DMS53 treated with DMSO at 0.1 percent for 48 hours (cell line): Measurements from ENCODE around the gene MEGF8.
A peak's percentile ranks its signal among the peaks of the same experiment; 100 is the strongest.

Experiments used
- DNase-seq: peaks from one replicate; lab custom pipeline; 2025; ENCODE audit not compliant: unreplicated experiment; lab: John Stamatoyannopoulos, UW

Gene MEGF8, protein sequence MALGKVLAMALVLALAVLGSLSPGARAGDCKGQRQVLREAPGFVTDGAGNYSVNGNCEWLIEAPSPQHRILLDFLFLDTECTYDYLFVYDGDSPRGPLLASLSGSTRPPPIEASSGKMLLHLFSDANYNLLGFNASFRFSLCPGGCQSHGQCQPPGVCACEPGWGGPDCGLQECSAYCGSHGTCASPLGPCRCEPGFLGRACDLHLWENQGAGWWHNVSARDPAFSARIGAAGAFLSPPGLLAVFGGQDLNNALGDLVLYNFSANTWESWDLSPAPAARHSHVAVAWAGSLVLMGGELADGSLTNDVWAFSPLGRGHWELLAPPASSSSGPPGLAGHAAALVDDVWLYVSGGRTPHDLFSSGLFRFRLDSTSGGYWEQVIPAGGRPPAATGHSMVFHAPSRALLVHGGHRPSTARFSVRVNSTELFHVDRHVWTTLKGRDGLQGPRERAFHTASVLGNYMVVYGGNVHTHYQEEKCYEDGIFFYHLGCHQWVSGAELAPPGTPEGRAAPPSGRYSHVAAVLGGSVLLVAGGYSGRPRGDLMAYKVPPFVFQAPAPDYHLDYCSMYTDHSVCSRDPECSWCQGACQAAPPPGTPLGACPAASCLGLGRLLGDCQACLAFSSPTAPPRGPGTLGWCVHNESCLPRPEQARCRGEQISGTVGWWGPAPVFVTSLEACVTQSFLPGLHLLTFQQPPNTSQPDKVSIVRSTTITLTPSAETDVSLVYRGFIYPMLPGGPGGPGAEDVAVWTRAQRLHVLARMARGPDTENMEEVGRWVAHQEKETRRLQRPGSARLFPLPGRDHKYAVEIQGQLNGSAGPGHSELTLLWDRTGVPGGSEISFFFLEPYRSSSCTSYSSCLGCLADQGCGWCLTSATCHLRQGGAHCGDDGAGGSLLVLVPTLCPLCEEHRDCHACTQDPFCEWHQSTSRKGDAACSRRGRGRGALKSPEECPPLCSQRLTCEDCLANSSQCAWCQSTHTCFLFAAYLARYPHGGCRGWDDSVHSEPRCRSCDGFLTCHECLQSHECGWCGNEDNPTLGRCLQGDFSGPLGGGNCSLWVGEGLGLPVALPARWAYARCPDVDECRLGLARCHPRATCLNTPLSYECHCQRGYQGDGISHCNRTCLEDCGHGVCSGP (N-terminal part only)

DNA sequence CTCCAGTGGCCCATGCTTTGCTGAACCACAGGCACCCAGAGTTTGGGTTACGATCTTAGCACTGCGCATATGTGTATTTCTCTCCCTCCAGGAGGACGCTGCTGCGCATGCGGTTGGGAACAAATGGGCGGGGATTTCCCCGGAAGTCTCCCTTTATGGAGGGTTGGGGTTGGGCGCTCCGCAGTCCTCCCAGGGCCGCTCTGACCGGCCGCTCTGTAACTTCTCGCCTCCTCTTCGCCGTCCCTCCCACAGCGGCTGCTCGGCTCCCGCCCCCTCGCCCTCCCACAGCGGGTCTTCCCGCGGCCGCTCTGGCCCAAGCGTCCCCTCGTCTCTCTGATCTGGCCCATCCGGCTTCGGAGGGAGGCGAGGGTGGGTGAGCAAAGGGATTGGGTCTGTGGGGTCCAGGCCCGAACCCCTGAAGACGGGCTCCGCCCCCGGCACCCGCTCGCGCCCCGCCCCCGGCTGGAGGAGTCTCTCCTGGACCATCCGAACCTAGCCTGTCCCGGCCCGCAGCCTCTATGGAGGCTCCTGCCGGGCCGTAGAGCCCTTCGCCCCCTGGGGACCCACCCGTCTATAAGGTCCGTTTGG, at the start of gene MEGF8:
Gene MEGF8 (plus strand): TSS at position 328 of the 588 bp plus-strand sequence. CDS start 609 bp downstream, outside the sequence.
- peak; percentile 98 for DNase-seq

DNA sequence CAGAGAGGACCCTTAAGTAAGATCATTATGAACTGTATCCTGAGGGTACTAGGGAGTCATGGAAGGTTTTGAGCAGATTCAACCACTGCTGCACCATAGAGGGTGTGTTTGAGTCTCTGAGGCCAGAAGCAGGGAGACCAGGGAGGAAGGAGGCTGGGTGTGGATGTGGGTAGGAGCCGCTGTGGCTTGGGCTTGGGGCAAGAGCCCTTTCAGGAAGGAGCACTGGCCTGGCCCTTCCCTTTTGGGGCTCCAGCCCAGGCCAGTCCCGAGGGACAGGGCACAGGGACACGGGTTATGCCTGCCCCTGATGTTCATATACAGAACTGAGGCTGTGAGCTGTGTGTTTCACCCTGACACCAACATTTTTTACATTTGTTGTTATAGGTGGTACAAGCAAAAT, 49.2 kb upstream of the MEGF8 start:
- no peak for DNase-seq

DNA sequence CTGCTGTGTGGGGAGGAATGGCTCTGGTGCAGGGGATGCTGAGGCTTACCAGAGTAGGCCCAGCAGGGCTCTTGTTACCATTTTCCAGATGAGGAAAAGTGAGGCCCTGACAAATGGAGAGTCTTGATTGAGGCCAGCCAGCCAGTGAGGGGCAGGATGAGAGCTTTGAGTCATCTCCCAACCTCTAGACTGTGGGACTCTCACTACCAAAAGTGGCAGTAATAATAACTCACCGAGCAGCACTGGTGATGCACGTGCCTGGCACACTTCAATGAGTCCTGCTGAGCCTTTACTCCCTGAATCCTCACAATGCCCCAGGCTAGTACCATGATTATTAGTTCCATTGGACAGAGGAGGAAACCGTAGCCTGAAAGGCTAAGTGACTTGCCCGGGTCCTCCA, 48.6 kb upstream of the MEGF8 start:
- no peak for DNase-seq

DNA sequence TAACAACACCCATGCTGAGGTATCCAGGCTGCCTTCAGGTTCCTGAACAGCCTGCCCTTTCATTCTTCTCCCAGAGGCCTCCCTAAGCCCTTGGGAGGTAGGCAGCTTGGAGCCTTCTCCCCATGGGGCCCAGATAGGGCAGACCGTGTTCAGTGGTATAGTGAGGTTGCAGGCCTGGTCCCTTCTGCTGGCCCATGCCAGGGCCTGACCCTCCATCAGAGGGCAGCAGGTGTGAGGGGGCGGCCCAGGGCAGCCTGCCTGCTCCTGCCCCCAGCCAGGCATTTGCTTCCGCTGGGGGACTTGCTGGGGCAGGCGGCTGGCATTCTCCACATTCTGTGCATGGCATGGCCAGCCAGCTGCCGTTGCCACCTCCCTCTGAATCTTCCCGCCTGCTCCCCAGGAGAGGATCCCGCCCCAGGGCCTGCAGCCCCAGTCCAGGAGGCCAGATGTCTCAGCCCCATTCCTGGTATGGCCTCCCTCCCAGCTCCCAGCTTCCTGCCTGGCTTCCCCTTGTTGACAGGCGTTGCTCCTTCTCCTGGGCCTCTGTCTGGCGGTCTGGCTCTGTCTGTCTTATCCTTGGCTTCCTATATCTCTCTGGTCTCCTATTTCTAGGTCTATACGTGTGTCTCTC, 47.5 kb upstream of the MEGF8 start:
- DNase-seq = no peak

DNA sequence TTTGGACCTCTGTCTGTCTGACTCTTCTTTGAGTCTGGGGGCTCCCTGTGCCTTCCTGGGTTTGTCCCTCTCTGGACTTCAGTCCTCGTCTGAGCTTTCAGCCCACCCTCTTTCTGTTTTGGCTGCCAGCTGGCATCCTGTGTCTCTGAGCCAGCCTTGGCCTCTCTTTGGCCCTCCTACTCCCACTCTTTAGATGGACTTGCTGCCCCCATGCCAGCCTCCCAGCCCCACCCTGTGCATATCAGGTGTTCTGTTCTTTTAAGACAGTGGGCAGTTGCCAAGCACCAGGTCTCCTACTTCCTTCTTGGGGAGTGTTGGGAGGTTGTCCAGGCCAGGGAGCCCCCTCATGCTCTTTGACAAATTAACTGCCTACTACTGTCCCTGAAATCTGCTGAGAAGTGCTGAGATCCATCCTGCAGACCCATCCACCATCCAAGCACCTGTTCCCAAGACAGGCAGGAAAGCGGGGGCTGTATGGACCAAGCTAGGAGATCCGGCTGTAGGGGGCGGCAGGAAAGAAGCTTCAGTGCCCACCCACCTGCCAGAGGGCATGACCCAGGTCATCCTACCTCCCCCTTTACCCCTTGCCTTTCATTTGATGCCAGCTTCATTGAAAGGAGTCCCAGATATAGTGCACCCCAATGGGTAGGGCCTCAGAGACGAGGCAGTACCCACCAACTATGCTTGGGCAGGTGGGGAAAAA, 46.8 kb upstream of the MEGF8 start:
- no peak for DNase-seq

DNA sequence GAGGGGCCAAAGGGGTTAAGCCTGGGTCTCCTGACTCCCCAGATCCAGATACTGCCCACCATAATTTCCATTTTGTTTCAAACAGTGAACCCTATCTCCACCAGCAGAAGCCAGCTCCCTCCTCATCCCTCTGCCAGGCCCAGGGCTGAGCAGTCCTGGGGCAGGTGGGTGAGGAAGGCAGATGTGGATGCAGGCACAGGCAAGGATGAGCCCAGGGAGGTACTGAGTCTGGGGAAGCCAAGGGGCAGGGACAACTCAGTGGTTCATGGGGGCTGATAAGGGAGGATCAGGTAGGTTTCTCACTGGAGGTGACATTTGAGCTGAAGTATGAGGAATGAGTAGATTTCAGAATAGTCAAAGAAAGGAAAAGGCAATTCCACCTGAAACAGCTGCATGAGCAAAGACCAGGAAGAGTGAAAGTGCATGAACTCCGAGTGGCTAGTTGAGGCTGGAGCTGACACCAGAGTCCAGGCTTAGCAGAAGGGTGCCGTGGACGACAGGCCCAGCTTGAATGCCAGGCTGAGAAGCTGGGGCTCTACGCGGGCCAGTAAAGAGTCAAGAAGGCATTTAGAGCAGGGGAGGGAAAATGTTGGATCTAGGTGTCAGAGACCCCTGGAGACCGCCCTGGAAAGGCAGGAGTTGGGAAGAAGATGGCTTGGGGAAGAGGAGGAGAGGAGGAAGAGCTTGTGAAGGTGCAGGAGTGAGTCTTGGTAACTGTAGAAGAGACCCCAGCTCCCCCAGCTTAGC, 46.1 kb upstream of the MEGF8 start:
- peak; percentile 38 for DNase-seq

DNA sequence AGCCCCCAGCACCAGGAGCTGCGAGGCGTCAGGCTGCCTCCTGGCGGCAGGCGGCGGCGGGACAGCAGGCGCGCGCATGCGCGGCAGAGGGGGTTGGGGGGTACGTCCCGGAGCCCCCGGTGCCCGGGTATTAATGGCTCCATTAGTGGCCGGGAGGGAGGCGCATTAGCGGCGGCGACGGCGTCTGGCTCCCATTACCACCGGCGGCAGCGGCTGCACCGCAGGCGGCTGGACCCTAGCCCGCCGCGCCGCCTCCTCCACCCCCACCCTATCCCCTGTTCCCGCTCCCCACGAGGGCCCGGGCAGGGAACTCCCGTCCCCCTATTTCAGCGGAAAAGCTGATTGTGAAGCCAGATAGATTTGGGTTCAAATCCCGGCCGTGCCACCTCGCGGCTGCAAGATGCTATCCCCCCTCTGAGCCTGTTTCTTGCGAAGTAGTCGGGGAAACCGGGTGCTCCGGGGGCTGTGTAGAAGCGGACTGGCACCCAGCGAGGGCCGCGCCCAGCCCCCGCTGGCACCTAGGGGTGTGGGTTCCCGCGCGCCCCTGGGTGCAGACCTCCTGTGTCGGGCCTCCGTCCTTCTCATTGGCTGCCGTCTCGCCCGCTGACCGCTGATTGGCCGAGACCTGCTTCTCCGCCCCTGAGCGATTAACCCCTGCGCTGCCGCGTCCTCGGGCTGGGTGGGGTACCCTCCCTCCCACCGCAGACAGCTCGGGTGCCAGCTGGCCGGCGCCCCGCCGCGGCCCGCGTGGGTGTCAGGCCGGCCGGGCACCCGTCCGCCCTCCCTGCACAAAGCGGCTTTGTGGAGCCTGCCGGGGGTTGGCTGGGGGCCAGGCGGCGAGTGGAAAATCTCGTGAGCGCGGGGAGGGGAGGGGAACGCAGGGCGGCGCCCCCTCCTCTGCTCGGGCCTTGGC, 45.3 kb upstream of the MEGF8 start:
- peak; percentile 49 for DNase-seq

DNA sequence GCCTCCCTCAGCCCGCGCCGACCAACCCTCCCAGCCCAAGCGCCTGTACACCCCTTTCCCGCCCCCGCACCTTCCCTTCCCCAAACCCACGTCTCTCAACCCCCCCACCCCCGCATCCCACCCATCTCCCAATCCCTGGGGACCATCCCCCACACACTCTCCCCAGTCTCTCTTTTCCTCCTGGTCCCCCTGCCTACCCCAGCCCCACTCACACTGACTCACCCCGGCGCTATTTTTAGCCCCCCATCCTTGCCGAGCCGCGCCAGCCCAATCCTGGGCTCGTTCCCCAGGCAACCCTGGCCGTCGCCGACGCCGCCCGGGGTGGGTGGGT, 44.7 kb upstream of the MEGF8 start:
- DNase-seq = no peak

DNA sequence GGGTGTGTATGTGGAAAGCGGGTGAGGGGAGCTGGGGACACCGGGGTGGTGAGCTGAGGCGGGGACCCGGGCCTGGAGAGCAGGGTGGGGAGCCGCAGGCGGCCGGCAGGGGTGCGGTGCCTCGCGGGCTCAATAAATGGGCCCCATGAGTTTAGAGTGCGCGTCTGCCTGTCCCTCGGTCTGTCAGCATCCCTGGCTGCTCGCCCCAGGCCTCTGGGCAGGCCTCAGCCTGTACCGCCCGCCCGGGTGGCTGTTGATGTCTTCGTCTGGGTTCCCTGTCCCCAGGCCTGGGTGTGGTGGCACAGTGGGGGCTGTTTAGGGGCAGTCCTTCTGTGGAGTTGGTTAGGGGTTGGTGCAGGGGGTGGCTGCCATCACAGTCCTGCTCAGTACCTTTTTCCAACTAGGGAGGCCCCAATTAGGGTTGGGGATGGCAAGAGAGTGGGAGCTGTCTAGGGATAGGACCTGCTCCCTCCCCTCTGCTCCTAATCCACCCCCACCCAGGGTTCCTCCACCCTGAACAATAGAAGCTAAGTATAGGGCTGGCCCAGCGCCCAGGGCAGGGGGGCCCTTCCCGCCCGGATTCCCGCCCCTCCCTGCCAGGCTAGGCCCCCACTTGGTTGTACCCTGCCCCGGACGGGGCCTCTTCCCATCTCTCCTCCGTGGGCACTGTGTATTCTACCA, 44.1 kb upstream of the MEGF8 start:
- no peak for DNase-seq

DNA sequence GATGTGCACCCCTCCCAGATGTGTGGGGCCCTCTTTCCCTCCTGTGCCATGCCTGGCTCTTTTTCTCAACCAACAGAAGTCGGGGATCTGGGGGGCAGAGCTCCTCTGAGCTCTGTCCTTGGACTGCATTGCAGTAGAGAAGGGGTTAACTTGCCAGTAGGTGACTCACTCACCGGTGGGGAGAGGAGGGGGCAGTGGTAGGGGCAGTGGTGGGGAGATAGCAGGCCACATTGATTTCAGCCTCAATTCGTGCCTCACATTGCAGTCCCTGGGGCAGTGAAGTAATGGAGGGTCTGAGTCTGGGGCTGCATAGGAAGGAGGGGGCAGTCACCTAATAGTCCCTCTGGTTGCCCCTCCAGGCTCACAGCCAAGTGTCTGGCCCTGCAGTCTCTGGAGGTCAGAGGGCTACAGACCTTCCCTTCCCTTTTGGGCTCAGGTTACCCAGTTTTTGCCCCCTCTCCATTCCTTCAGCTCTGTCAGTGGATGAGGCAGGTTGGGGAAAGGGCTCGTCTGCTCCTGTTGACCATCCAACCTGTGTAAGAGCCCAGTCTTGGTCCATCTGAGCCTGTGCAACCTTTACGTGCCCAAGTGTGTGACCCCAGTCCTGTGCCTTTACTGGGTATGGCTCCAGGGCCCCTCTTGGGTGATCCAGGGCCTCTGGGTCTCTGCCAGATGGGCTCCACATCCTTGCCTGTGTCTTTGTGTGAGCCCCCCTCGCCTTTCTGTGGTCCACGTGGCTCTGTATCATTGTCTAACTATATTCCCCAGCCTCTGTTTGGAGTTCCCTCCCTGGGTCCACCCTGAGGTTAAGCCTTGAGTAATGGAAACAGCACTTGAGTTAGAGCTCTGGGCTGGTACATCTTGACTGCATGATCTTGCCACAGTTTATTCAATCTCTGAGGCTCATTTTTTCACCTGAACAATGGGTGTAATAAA, 43.3 kb upstream of the MEGF8 start:
- no peak for DNase-seq

DNA sequence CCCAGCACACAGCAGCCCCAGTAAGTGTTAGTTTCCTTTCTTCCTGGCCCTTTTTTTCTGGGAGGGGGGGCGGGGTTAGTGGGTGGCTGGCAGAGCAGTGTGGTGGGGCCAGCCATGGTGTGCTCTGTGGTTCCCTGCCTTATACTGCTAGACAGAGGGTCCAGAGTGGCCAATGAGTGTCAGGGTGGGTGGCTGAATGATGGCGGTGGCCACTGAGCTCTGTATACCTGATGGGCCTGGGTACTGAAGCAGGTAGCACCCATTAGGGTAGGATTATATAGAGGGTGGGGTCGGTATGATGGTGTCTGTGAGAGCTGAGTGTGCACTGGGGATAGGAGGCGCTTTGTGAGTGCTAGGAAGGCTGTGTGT, 42.6 kb upstream of the MEGF8 start:
- no peak for DNase-seq

DNA sequence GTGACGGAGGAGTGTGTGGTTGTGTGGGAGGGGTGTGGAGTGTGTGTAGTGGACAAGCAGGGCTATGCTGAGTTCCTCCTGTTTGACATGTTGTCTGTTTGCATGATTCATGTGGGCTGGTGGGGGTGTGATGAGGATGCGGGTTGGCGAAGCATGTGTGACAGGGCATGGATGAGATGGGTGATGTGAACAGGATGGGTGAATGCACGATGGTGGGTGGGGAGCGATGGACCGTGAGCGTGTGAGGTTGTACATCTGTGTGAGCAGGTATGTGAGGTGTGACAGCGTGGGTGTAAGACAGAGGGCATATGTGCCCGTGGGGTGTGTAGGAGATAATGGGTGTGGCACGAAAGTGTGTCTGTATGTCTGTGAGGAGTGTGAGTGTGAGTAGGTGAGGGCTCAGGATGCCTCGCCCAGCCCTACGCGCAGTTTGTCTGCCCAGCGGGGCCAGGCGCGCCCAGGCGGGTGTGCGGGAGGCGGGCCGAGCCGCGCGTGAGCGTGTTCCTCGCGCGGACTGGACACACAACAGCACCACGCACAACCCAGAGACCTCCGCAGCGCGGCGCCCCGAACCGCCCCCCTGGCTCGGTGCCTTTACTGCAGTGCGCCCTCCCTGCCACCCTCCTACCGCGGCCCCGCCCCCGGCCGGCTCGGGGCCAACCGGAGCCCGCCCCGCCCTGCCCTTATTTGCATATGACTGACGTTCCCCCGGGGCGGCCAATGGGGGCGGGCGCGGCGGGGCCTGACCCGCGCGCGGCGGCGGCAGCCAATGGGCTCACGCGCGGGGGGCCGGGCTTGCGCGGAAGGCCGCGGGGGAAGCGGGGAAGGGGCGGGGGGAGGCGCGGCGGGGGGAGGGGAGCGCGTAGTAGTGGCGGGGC, 42.0 kb upstream of the MEGF8 start:
- DNase-seq = peak; percentile 83

DNA sequence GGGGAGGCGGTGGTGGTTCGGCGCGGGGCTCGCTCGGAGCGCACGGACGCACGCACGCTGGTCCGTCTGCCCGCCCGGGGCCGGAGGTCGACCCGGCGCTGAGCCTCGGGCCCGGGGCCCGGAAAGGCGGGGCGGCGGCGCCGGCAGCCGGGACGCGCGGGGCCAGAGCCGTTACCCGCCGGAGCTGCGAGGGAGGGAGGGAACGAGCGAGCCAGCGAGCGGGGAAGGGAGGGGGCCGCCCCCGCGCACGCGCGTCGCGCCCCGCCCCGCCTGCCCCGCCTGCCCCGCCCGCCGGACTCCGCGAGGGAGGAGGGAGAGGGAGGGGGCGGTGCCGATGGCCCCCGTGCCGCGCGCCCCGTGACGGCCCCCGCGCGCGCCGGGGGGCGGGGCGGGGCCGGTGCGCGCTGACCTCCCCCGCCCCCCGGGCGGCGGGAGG, 41.4 kb upstream of the MEGF8 start:
- peak; percentile 49 for DNase-seq

DNA sequence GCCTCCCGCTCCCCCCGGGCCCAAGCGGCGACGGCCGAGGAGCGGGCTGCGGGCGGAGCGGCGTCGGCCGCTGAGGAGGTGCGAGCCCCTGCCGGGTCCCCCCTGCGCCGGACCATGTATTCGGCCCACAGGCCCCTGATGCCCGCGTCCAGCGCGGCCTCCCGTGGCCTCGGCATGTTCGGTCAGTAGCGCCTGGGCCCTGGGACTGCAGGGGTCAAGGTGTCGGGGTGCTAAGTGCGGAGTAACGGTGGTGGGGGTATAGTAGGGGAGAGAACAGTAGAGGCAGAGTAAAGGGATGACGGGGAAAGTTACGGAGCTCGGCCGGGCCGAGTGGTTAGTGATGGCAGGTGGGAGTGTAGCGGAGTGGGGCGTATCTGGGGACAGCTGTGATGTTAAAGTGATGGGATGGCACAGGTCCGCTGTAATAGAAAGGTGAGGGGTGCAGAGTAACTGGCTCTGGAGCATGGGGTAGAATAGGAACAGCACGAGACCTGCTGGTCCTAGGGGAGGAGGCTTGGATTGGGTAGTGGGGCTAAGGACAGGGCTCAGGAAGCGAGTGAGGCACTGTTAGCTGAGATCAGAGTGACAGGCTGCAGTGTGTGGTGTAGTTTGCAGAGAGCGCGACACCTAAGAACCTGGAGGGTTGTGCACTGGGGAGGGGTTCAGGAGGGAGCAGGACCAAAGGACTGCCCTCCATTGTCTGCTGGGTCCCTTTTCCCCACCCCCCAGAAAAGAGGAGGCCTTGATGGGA, 40.7 kb upstream of the MEGF8 start:
- no peak for DNase-seq

DNA sequence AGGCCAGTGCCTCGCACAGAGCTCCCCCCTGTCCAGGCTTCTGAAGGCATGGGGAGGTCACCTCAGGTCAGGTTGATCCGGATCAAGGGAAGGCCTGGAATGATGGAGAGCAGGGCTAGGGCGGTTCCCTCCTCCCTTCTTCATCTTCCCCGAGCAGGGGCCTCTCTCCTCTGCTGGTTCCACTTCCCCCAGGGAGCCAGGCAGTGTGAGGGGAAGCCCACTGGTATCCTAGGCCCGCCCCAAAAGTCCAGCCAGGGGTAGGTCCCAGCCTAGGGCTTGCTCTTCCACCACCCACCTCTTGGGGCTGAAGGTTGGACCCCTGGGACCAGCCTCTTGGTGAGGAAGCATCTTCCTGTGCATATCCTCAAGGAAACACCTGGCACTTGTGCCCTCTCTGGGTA, 39.9 kb upstream of the MEGF8 start:
- no peak for DNase-seq
